Gastrocnemius medialis (tissue), 4 donors: Measurements from ENCODE around the gene GRAMD2B. TPM values are rescaled to one million over a fixed set of nuclear protein-coding genes. Genes with fewer than 3 reads are reported as not detected.

Experiments
- ATAC-seq, 2 donors: fragments of 150-250 bp; one replicate each; pipeline ENCODE4 v1.9.1; 2016
- DNase-seq, 2 donors: peaks; one replicate each; pipeline ENCODE4 v3.0.0-alpha.2; 2019
- H3K27ac ChIP-seq, 4 donors: fragments of 200-600 bp; sonication (generic); 1 replicate in 1 of 4; 2 replicates in 3 of 4; pipeline ENCODE4 v1.5.1; 2016 to 2018; ENCODE audit warnings: mild to moderate bottlenecking in 2 of 4, moderate library complexity in 1 of 4
- H3K27me3 ChIP-seq, 3 donors: fragments of 200-600 bp; sonication (generic) in 2 of 3; 1 replicate in 1 of 3; 2 replicates in 2 of 3; pipeline versions ENCODE4 v1.5.1 to v1.6.0; 2016 to 2019; ENCODE audit warnings: mild to moderate bottlenecking in 1 of 3, moderate library complexity in 1 of 3
- H3K36me3 ChIP-seq, 2 donors: fragments of 200-600 bp; sonication (generic) in 1 of 2; one replicate each; pipeline ENCODE4 v1.5.1; 2017 to 2018
- H3K4me1 ChIP-seq, 2 donors: fragments of 200-600 bp; sonication (generic) in 1 of 2; one replicate each; pipeline ENCODE4 v1.5.1; 2016 to 2017; ENCODE audit warnings: mild to moderate bottlenecking in 2 of 2
- H3K4me3 ChIP-seq, 4 donors: fragments of 200-600 bp; sonication (generic) in 3 of 4; 1 replicate in 1 of 4; 2 replicates in 3 of 4; pipeline ENCODE4 v1.5.1; 2016 to 2019; ENCODE audit warnings: mild to moderate bottlenecking in 2 of 4
- H3K9me3 ChIP-seq, 3 donors: fragments of 200-600 bp; sonication (generic) in 2 of 3; 1 replicate in 1 of 3; 2 replicates in 2 of 3; pipeline ENCODE4 v1.5.1; 2016 to 2019
- POLR2A ChIP-seq, 2 donors: fragments of 450-650 bp; IDR thresholded peaks; one replicate each; pipeline ENCODE4 v1.6.1; 2017; ENCODE audit warnings: antibody characterized with exemption in 2 of 2, mild to moderate bottlenecking in 2 of 2, moderate library complexity in 2 of 2
- in situ Hi-C, 4 donors: fragments of 200-750 bp; cut with MboI; loops; one replicate each; pipeline versions ENCODE4 v1.15.0 to v1.8.0; 2017; ENCODE audit warnings: low sequenced_read_pairs in 4 of 4
- intact Hi-C: fragments of 100-400 bp; cut with DNase I; formaldehyde crosslinking; loops from one replicate; pipeline ENCODE4 v1.15.1; 2023; ENCODE audit warnings: low total_unique reads
- total RNA-seq, 4 donors: library from RNA; depleted of rRNA; stranded (reverse); fragments of >200 nt; gene quantifications; one replicate each; pipeline versions ENCODE4 v1.1.0 to v1.2.3, GENCODE V29; 2016
- TF ChIP-seq, protein P1 (sequence below), 5 experiments: fragments of 450-650 bp in 3 of 5; fragments of 200-600 bp in 2 of 5; sonication (generic) in 2 of 5; IDR thresholded peaks in 4 of 5; conservative IDR thresholded peaks in 1 of 5; 1 replicate in 4 of 5; 2 replicates in 1 of 5; pipeline ENCODE4 v1.5.1; 2016 to 2019; ENCODE audit warnings: antibody characterized with exemption in 5 of 5, mild to moderate bottlenecking in 3 of 5, moderate library complexity in 3 of 5

GRAMD2B gene
- total RNA-seq, 4 donors from 2014 or later: 4.6 to 10.4 (median 8.9) TPM

- in situ Hi-C loops: loop anchor here (5.0 kb wide), 2 partner anchors 179 to 184 kb away; no protein-coding TSS in a partner anchor
- Histone ChIP-seq H3K27ac (no peak overlapping the region), H3K27me3 (no peaks in the 10 kb centered on the region), H3K4me3 (no peak overlapping the region), H3K4me1 (no peaks in the 10 kb centered on the region), H3K36me3 (no peaks in the 10 kb centered on the region), H3K9me3 (no peaks in the 10 kb centered on the region)
- ATAC-seq: no peak
- intact Hi-C loops: no loop called here
- TF ChIP-seq, protein P1, sequence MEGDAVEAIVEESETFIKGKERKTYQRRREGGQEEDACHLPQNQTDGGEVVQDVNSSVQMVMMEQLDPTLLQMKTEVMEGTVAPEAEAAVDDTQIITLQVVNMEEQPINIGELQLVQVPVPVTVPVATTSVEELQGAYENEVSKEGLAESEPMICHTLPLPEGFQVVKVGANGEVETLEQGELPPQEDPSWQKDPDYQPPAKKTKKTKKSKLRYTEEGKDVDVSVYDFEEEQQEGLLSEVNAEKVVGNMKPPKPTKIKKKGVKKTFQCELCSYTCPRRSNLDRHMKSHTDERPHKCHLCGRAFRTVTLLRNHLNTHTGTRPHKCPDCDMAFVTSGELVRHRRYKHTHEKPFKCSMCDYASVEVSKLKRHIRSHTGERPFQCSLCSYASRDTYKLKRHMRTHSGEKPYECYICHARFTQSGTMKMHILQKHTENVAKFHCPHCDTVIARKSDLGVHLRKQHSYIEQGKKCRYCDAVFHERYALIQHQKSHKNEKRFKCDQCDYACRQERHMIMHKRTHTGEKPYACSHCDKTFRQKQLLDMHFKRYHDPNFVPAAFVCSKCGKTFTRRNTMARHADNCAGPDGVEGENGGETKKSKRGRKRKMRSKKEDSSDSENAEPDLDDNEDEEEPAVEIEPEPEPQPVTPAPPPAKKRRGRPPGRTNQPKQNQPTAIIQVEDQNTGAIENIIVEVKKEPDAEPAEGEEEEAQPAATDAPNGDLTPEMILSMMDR (IDR thresholded peaks at IDR 0.05 in 4 of 5, conservative IDR thresholded peaks at IDR 0.05 in 1 of 5): no peak
- no peak for TF ChIP-seq POLR2A (IDR thresholded peaks at IDR 0.05)
- DNase-seq: no peak
Measured at GRCh38 chr5:126535856-126536545, 112.8 kb downstream of the GRAMD2B start.

GRCh38 chr5:126536874-126537273, 113.7 kb downstream of the GRAMD2B start:
- intact Hi-C loops: no loop called here
- DNase-seq: no peak

DNA sequence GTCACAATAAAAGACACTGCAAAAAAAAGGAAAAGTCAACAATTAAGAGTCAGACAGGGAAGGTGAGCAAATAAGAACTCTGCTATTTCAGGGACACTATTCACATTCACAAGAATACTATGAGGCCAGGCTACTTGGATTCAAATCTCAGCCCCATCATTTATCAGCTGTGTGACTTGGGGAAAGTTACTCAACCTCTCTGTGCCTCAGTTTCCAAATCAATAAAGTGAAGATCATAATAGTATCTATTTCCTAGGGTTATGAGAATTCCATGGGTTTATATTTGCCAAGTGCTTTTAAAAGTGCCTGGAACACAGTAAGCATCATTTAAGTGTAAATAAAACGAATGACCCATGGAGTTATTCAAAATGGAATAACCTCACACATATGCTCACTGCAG, 115.4 kb downstream of the GRAMD2B start:
- H3K4me3 ChIP-seq: no peak overlapping the region
- intact Hi-C loops (no loop called here), in situ Hi-C loops (loop anchor here (5.0 kb wide), 2 partner anchors 181 to 186 kb away; no protein-coding TSS in a partner anchor)
- ATAC-seq: no peak
- H3K36me3 ChIP-seq: no peaks in the 10 kb centered on the region
- no peaks in the 10 kb centered on the region for H3K27me3 ChIP-seq
- no peak for TF ChIP-seq POLR2A (IDR thresholded peaks at IDR 0.05)
- TF ChIP-seq, protein P1 (IDR thresholded peaks at IDR 0.05 in 4 of 5, conservative IDR thresholded peaks at IDR 0.05 in 1 of 5): no peak
- no peaks in the 10 kb centered on the region for H3K4me1 ChIP-seq
- DNase-seq: no peak
- no peaks in the 10 kb centered on the region for H3K9me3 ChIP-seq
- no peak overlapping the region for H3K27ac ChIP-seq

More at GRCh38 chr5:126536874-126537273, 113.7 kb downstream of the GRAMD2B start:
- in situ Hi-C loops: loop anchor here (5.0 kb wide), 2 partner anchors 180 to 185 kb away; no protein-coding TSS in a partner anchor
- no peak overlapping the region for H3K27ac ChIP-seq
- H3K9me3 ChIP-seq: no peaks in the 10 kb centered on the region
- no peaks in the 10 kb centered on the region for H3K36me3 ChIP-seq
- no peak overlapping the region for H3K4me3 ChIP-seq
- no peaks in the 10 kb centered on the region for H3K4me1 ChIP-seq
- peak in 1 of 2 donors; percentile 49 for ATAC-seq
- TF ChIP-seq POLR2A (IDR thresholded peaks at IDR 0.05): no peak
- TF ChIP-seq, protein P1 (IDR thresholded peaks at IDR 0.05 in 4 of 5, conservative IDR thresholded peaks at IDR 0.05 in 1 of 5): no peak
- no peaks in the 10 kb centered on the region for H3K27me3 ChIP-seq

- in situ Hi-C loops (no loop called here), intact Hi-C loops (no loop called here)
- Histone ChIP-seq H3K9me3 (no peaks in the 10 kb centered on the region), H3K4me1 (no peaks in the 10 kb centered on the region), H3K27ac (no peak overlapping the region), H3K4me3 (no peak overlapping the region), H3K36me3 (no peaks in the 10 kb centered on the region), H3K27me3 (no peaks in the 10 kb centered on the region)
- TF ChIP-seq POLR2A (IDR thresholded peaks at IDR 0.05): no peak
- TF ChIP-seq, protein P1 (IDR thresholded peaks at IDR 0.05 in 4 of 5, conservative IDR thresholded peaks at IDR 0.05 in 1 of 5): no peak
- ATAC-seq: no peak
- DNase-seq: no peak
Measured at GRCh38 chr5:126540631-126541030, 117.4 kb downstream of the GRAMD2B start.
